Vagina (tissue), 2 donors: ENCODE results near the gene GPR32. TPM values are rescaled to one million over a fixed set of nuclear protein-coding genes. Genes with fewer than 3 reads are reported as not detected.
"Not testable (repeated sequence)": the region's sequence is repeated elsewhere in the genome, so short reads cannot be mapped to it uniquely, and the experiment has no call there.

Source experiments
- DNase-seq, 2 donors: peaks; one replicate each; pipeline ENCODE4 v3.0.0-alpha.2; 2017; ENCODE audit errors: extremely low spot score in 2 of 2
- H3K27ac ChIP-seq: fragments of 200-600 bp; sonication (generic); one replicate; pipeline ENCODE4 v1.5.1; 2019
- H3K27me3 ChIP-seq: fragments of 200-600 bp; sonication (generic); one replicate; pipeline ENCODE4 v1.5.1; 2019
- H3K36me3 ChIP-seq, 2 donors: fragments of 200-600 bp; sonication (generic); one replicate each; pipeline ENCODE4 v1.5.1; 2017 to 2019
- H3K4me1 ChIP-seq: fragments of 200-600 bp; sonication (generic); one replicate; pipeline ENCODE4 v1.5.1; 2019
- H3K4me3 ChIP-seq, 2 donors: fragments of 200-600 bp; sonication (generic); 1 replicate in 1 of 2; 2 replicates in 1 of 2; pipeline ENCODE4 v1.5.1; 2016 to 2019
- H3K9me3 ChIP-seq: fragments of 200-600 bp; sonication (generic); one replicate; pipeline ENCODE4 v1.5.1; 2019
- POLR2A ChIP-seq, 2 donors: fragments of 450-650 bp; IDR thresholded peaks; one replicate each; pipeline ENCODE4 v1.6.1; 2017; ENCODE audit warnings: antibody characterized with exemption in 2 of 2, mild to moderate bottlenecking in 2 of 2, moderate library complexity in 2 of 2
- POLR2AphosphoS5 ChIP-seq, 2 donors: sonication (generic); formaldehyde crosslinking; IDR thresholded peaks; one replicate each; pipeline ENCODE4 v1.9.0; 2017; ENCODE audit warnings: antibody characterized with exemption in 2 of 2, mild to moderate bottlenecking in 2 of 2, low read depth in 1 of 2; ENCODE audit not compliant: insufficient read depth in 1 of 2
- intact Hi-C: fragments of 100-400 bp; cut with DNase I; formaldehyde crosslinking; loops from one replicate; pipeline ENCODE4 v1.15.1; 2023
- total RNA-seq: library from RNA; depleted of rRNA; stranded (reverse); fragments of >200 nt; gene quantifications from one replicate; pipeline ENCODE4 v1.2.3, GENCODE V29; 2016
- TF ChIP-seq, protein P1 (sequence below), 3 experiments: fragments of 450-650 bp in 2 of 3; fragments of 200-600 bp in 1 of 3; sonication (generic) in 1 of 3; IDR thresholded peaks; one replicate each; pipeline ENCODE4 v1.5.1; 2017 to 2019; ENCODE audit warnings: antibody characterized with exemption in 3 of 3, mild to moderate bottlenecking in 2 of 3, moderate library complexity in 2 of 3

GPR32 gene
- total RNA-seq, 1 donor from 2014 or later: not detected

DNA sequence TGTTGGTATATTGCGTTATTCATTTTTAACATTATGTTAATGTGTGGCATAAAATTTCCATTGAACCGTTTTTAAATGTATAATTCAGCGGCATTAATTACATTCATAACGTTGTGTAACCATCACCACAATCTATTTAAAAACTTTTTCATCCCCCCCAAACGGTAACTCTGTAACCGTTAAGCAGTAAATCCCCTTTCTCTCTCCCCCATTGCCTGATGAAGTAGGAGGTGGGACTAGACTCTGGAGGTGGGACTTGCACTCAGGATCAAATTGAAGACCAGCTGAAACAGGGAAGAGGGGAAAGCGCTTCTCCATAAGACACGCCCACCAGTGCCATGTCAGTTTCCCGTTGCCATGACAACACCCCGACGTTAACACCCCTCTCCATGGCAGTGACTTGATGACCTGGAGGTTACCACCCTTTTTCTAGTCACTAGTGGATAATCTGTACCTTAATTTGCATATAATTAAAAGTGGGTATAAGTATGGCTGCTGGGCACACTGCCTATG is 30.3 kb upstream of the GPR32 start:
- intact Hi-C loops: no loop called here
- no peak for TF ChIP-seq POLR2AphosphoS5 (IDR thresholded peaks at IDR 0.05; ENCODE audit: insufficient read depth in 1 of 2, low read depth in 1 of 2)
- TF ChIP-seq, protein P1, sequence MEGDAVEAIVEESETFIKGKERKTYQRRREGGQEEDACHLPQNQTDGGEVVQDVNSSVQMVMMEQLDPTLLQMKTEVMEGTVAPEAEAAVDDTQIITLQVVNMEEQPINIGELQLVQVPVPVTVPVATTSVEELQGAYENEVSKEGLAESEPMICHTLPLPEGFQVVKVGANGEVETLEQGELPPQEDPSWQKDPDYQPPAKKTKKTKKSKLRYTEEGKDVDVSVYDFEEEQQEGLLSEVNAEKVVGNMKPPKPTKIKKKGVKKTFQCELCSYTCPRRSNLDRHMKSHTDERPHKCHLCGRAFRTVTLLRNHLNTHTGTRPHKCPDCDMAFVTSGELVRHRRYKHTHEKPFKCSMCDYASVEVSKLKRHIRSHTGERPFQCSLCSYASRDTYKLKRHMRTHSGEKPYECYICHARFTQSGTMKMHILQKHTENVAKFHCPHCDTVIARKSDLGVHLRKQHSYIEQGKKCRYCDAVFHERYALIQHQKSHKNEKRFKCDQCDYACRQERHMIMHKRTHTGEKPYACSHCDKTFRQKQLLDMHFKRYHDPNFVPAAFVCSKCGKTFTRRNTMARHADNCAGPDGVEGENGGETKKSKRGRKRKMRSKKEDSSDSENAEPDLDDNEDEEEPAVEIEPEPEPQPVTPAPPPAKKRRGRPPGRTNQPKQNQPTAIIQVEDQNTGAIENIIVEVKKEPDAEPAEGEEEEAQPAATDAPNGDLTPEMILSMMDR (IDR thresholded peaks at IDR 0.05): no peak
- TF ChIP-seq POLR2A (IDR thresholded peaks at IDR 0.05): no peak
- DNase-seq: no peak

DNA sequence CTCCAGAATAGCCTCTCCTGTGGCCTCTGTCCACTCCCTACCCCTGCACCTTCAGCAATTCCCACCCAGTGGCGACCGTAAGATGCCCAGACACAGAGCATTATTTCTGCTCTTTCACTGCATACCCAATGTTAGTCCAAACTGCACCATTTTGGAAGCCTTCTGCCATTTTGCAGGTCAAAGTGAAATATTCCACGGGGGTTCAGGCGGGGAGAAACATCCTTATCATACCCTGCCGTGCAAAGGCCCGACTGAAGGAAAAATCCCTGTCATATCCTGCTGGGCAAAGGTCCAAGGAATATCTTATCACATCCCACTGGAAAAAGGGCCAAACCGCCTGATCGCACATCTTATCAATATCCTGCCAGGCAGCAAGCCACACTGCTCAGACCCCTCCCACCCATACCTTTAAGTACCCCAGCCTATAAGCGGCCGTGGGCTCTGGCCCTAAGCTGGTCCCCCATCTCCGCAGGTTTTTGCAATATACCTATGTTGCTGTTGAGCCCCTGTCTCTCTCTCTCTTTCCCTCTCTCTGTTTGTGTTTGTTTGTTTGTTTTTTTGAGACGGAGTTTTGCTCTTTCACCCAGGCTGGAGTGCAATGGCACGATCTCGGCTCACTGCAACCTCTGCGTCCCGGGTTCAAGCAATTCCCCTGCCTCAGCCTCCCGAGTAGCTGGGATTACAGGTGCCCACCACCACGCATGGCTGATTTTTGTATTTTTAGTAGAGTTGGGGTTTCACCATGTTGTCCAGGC is 28.9 kb upstream of the GPR32 start:
- Histone ChIP-seq H3K27ac (no peak overlapping the region), H3K27me3 (no peaks in the 10 kb centered on the region), H3K4me3 (no peak overlapping the region), H3K4me1 (no peaks in the 10 kb centered on the region), H3K9me3 (no peaks in the 10 kb centered on the region), H3K36me3 (no peaks in the 10 kb centered on the region)
- DNase-seq: no peak
- intact Hi-C loops: no loop called here
- no peak for TF ChIP-seq POLR2AphosphoS5 (IDR thresholded peaks at IDR 0.05; ENCODE audit: insufficient read depth in 1 of 2, low read depth in 1 of 2)
- TF ChIP-seq POLR2A (IDR thresholded peaks at IDR 0.05): no peak
- TF ChIP-seq, protein P1 (IDR thresholded peaks at IDR 0.05): no peak

More for the DNA sequence above, 30.3 kb upstream of the GPR32 start:
- Histone ChIP-seq H3K27me3 (no peaks in the 10 kb centered on the region), H3K4me3 (no peak overlapping the region), H3K36me3 (no peaks in the 10 kb centered on the region), H3K27ac (no peak overlapping the region), H3K9me3 (no peaks in the 10 kb centered on the region), H3K4me1 (no peaks in the 10 kb centered on the region)

DNA sequence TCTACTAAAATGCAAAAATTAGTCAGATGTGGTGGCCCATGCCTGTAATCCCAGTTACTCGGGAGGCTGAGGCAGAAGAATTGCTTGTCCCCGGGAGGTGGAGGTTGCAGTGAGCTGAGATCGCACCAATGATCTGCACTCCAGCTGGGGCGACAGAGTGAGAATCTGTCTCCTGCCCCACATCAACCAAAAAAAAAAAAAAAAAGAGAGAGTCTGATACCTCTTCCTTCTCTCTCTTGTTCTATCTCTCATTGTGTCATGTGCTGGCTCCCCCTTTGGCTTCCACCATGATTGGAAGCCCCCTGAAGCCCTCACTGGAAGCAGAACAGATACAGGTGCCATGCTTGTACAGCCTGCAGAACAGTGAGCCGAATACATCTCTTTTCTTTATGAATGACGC is 26.7 kb upstream of the GPR32 start:
- no peaks in the 10 kb centered on the region for H3K36me3 ChIP-seq
- H3K9me3 ChIP-seq: no peaks in the 10 kb centered on the region
- H3K27me3 ChIP-seq: no peaks in the 10 kb centered on the region
- intact Hi-C loops: no loop called here
- H3K4me3 ChIP-seq: no peak overlapping the region
- TF ChIP-seq, protein P1 (IDR thresholded peaks at IDR 0.05): no peak
- TF ChIP-seq POLR2A (IDR thresholded peaks at IDR 0.05) (no peak), POLR2AphosphoS5 (IDR thresholded peaks at IDR 0.05; ENCODE audit: insufficient read depth in 1 of 2, low read depth in 1 of 2) (no peak)
- no peak for DNase-seq
- H3K27ac ChIP-seq: no peak overlapping the region
- H3K4me1 ChIP-seq: no peaks in the 10 kb centered on the region

DNA sequence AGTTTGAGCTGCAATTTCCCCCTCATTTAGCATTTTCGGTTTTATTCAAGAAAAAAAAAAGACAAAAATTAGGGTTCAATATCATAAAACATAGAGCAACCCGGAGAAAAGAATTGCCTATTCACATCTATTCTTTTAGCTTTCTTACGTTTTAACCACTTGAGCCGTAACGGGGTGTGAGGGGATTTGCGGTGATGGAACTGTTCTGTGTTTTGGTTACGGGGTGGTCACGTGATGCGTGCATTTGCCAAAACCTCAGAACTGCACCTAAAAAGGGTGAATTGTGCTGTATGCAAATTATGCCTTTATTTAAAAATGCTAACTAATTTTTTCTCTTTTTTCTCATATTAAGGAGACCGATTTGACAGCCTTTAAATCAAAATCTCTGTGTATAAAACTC is 25.0 kb upstream of the GPR32 start:
- TF ChIP-seq POLR2A (IDR thresholded peaks at IDR 0.05): no peak
- TF ChIP-seq, protein P1 (IDR thresholded peaks at IDR 0.05): no peak
- TF ChIP-seq POLR2AphosphoS5 (IDR thresholded peaks at IDR 0.05; ENCODE audit: insufficient read depth in 1 of 2, low read depth in 1 of 2): no peak
- no peak for DNase-seq
- Histone ChIP-seq H3K27ac (no peak overlapping the region), H3K36me3 (no peaks in the 10 kb centered on the region), H3K4me1 (no peaks in the 10 kb centered on the region), H3K9me3 (no peaks in the 10 kb centered on the region), H3K27me3 (no peaks in the 10 kb centered on the region), H3K4me3 (no peak overlapping the region)
- intact Hi-C loops: no loop called here

DNA sequence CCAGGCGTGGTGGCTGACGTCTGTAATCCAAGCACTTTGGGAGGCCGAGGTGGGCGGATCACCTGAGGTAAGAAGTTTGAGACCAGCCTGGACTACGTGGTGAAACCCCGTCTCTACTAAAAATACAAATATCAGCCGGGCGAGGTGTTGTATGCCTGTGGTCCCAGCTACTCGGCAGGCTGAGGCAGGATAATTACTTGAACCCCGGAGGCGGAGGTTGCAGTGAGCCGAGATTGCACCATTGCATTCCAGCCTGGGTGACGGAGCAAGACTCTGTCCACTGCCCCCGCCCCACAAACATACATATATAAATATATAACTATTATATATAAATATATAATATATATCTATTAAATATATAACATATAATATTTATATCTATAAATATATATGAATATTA is 23.1 kb upstream of the GPR32 start:
- intact Hi-C loops, H3K27ac ChIP-seq, DNase-seq, H3K4me3 ChIP-seq, H3K36me3 ChIP-seq, H3K9me3 ChIP-seq, H3K27me3 ChIP-seq, H3K4me1 ChIP-seq: not testable (repeated sequence)
